ENCODE data around the gene DCAF4L1. TPM values are rescaled to one million over a fixed set of nuclear protein-coding genes. Genes with fewer than 3 reads are reported as not detected.

The DCAF4L1 gene
- polyA plus RNA-seq, 3 donors, result under 0.01 to 0.09 (median 0.02) TPM

DNA sequence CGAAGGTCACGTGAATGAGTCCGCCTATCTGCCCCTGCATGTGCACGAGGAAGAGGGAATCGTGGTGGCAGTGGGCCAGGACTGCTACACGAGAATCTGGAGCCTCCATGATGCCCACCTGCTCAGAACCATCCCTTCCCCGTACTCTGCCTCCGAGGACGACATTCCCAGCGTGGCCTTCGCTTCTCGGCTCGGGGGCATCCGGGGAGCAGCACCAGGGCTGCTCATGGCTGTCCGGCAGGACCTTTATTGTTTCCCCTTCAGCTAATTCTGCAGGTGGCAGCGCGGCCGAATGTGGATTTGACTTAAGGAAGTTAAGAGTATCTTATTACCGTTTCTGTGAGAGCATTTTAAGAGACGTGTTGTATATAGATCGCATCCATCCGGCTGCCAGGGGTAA is 1.2 kb downstream of the DCAF4L1 start:
- WGBS, 3 donors, result 93 to 96% (median 94%) methylated on average over 22 of the region's 22 CpGs
- no peak overlapping the region for H3K27ac ChIP-seq (ENCODE audit: low read depth, low read length)

DNA sequence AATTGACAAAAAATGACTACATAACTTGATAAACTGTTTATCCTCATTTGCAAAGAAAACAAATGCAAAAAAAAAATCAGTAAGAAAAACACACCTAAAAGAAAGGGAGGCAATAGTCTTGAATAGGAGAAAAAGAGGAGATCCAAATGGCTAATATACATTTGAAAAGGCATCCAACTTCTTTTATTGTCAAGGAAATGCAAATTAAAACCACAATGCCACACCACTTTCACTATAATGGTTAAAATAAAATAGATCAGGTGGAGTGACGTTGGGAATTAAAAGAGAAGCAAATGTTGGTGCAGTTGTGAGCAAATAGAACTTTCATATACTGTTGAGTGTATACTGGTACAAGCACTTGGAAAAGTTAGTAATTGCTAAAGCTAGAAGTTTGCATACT is 3.6 kb downstream of the DCAF4L1 start:
- 29 to 55% (median 40%) methylated on average over 1 of the region's 1 CpG for WGBS, 3 donors
- no peak overlapping the region for H3K27ac ChIP-seq (ENCODE audit: low read depth, low read length)

DNA sequence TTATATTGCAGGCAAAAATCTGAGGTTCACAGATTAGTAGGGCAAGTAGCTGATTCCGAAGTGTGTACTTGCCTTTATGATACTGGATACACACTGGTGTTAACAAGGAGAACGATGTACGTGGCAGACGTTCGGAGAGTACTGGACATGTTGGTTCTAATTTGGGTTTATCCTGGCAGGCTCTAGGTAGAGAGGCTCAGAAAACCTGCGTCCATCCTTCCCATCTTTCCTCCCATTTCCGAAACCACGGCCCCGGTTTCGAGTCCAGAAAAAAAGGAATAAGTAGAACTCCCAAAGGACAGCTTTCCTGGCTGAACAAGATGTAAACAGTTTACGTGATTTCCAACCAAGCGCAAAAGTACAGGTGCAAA is 8.4 kb downstream of the DCAF4L1 start:
- no peak overlapping the region for H3K27ac ChIP-seq (ENCODE audit: low read depth, low read length)
- 1 to 2% (median 2%) methylated on average over 12 of the region's 12 CpGs for WGBS, 3 donors

DNA sequence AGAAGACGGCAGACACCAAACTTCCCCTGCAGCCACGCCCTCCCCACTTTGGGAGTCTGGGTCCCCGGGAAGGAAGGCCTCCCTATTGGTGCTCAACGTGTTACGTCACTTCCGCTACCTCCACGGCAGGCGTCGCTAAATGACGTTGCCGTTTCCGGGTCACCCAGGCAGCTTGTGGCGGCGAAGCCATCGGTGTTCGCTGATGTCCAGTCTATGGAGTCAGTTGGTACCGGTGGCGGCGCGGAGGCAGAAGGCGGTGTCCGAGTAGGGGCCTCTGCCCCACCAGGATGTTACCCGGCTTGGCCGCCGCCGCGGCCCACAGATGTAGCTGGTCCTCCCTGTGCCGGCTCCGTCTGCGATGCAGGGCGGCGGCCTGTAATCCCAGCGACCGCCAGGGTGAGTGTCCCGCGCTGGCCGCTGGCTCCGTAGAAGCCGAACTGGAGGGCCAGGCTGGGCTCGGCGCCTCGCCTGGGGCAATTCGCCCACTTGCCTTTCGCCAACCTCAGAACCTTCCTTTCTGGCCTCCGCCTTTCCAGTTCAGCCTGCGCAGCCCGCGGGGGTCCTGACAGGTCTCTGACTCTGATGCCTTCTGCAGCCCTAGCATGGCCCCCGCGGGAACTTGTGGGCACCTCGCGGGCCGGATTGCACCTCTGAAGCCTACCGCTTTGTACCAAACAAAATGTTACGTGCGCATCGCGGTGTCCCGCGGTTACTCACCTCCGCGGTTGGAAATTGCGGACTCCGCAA is 9.0 kb downstream of the DCAF4L1 start, which contains the start of gene SLC30A9:
Gene SLC30A9 (plus strand): TSS at position 166 of the 747 bp plus-strand sequence. CDS start 122 bp downstream, at position 288.
- H3K27ac ChIP-seq (ENCODE audit: low read depth, low read length), result no peak within 1 kb of the TSS
- WGBS, 3 donors, result 0 to 1% (median 1%) methylated on average over 64 of the region's 64 CpGs

DNA sequence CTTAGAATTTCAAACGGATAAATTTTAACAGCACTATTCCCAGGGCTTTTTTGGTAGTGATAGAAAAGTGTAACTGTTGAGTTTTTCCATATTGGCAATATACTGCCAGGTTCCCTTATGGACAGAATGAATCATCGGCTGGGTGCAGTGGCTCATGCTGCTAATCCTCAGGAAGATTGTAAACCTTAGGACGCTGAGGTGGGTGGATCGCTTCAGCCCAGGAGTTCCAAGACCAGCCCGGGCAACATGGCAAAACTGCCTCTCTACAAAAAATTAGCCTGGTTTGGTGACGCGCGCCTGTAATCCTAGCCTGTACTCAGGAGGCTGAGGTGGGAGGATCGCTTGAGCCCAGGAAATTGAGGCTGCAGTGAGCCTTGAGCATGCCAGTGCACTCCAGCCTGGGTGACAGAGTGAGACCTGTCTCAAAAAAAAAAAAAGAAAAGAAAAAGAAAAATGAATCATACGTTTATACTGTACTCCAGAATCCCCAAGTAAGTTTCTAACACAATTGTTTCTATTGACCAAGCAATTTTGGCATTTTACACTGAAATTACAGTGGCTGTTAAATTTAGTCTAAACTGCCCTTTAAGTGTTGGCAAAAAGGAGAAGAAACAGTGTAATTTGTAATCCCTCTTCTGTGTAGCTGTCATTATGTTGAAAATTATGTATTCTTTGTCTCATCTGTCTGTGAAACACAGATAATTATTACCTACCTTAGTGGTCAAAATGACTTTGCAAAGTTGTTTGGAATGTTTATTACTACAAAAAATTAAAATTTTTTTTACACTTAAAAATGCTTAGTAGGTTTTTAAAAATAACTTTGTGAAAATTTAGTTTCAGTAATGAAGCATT is 10.6 kb downstream of the DCAF4L1 start:
- no peak overlapping the region for H3K27ac ChIP-seq (ENCODE audit: low read depth, low read length)
- 91 to 94% (median 91%) methylated on average over 10 of the region's 10 CpGs for WGBS, 3 donors

DNA sequence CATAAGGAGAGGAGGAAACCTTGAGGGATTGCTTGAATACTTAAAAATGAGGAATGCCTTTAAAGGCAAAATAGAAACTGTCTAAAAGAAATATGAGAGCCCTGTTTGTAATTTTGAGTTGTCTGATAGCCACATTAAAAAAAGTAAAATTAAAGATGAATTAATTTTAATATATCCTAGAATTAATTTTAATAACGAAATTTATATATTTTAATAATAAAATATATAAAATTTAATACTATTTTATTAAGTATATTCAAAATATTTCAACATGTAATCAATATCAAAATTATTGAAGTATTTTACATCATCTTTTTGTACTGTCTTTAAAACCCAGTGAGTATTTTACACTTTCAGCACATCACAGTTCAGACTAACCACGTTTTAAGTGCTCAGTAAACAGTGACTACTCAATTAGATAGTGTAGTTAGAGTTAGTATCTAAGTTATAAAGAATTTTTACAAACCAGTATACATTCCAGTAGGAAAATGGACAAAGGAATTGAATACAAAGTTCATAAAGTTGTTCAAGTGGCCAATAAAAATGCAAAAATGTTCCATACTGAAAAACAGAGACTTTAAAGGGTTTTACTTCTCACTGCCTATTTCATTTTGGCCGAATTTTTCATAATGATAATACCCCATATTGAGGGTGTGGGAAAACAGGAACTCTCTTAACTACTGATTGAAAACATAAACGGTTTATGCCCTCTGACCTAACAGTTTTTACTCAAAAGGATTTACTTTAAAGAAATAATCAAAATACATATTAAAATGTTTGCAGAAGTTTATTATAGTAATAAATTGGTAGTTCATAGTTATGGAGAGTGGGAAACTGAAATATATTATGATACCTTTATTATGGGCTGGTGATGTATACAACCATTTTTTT is 11.7 kb downstream of the DCAF4L1 start:
- WGBS, 3 donors, result 80 to 85% (median 82%) methylated on average over 4 of the region's 4 CpGs
- no peak overlapping the region for H3K27ac ChIP-seq (ENCODE audit: low read depth, low read length)

DNA sequence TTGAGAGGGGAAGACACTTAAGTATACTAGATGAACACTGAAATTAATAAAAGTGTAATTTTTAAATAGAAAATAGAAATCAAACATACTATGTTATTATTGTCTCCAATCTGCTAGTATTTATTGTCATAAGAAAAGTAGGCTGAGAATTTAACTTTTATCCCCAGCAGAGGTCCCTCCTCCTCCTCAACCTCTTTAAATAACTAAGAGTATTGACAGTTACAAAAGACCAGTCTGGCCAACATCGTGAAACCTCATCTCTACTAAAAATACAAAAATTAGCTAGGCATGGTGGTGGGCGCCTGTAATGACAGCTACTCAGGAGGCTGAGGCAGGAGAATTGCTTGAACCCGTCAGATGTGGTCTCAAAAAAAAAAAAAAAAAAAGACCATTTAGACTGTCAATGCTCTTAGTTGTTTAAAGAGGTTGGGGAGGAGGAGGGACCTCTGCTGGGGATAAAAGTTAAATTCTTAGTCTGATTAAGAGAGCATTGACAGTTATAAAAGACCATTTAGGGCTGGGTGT is 13.0 kb downstream of the DCAF4L1 start:
- WGBS, 3 donors, result 90 to 96% (median 95%) methylated on average over 3 of the region's 3 CpGs
- no peak overlapping the region for H3K27ac ChIP-seq (ENCODE audit: low read depth, low read length)

DNA sequence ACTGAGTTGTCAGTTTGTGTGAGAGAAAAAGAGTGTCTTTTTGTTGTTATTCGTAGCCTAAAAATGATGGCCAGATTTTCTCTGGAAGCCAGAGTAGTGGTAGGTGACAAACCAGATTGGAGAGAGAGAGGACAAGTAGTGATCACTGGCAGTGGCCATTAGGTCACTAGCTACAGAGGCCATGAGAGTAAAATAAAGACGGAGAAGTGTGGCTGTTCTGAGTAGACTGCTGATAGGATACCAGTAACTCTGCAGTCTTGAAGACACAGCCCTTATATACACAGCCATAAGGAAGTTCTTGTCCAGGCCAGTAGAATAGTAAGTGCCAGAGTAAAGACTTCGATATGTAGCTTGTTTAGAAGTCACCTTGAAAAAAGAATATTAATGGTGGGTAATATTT is 16.5 kb downstream of the DCAF4L1 start:
- 95 to 96% (median 95%) methylated on average over 3 of the region's 3 CpGs for WGBS, 3 donors
- no peak overlapping the region for H3K27ac ChIP-seq (ENCODE audit: low read depth, low read length)

DNA sequence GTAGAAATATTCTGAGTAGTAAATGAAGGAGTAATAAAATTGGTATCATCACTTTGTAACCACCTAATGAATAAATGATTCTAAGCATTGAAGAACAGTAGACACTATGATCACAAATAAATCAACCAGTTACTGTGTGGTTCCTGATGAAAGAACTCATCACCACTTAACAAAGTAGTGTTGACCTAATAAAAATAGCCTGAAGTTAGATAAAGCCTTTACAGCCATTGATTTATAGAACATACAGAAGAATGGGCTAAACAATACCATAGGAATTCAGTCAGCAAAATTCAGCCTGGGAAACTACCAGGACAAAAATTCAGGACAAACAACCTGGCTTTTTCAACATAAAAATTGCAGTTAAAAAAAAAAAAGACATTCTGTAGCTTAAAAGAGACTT is 17.8 kb downstream of the DCAF4L1 start:
- no peak overlapping the region for H3K27ac ChIP-seq (ENCODE audit: low read depth, low read length)

DNA sequence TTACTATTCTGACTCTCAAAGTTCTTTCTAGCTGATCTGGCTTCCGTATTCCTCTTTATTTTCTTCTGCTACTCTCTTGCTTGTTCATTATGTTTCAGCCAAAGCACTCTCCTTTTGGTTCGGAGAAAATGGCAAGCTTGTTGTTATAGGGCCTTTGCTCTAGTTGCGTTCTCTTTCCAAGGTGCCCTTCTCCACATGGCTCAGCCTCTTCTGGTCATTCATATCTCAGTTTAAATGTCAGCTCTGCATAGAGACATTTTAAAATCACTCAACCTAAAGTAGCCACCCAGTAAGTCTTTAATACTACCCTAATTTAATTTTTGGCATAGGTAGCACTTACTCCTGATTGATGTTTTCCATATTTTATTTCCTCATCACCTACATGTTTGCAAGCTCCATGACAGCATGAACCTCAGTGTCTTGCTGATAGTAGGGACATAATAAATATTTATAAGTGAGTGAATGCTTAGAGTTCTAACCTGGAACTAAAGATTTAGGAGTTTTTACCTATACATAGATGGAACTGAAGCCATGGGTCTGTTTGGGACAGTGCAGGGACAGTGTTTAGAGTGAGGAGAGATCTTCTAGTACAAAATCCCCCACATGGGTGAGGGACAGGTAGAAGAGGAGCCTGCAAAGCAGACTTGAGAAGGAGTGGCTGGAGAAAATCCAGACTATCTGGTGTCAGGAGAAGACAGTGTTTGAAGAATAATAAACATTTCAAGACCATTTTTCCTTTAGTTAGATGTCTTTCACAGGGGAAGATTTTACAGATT is 26.6 kb downstream of the DCAF4L1 start:
- no peak overlapping the region for H3K27ac ChIP-seq (ENCODE audit: low read depth, low read length)
- 95 to 96% (median 96%) methylated on average over 3 of the region's 3 CpGs for WGBS, 3 donors

DNA sequence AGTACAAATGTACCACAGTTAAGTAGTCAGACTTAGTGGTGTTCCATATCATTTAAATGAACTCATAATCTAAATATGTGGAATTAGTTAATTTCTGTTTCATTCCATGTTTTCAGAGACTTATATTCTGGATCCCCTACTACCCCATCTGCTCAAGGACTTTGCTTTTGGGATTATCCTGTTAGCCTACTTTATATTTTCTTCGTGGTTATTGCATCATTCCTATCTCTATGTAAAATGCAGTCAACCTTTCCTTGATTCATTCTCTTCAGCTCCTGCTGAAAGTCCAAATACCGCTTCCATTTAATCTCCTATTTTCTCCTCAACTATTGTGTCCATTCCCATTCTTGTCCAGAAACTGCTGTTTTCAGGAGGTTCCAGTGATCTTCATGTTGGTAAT is 33.9 kb downstream of the DCAF4L1 start:
- no peak overlapping the region for H3K27ac ChIP-seq (ENCODE audit: low read depth, low read length)
- 83 to 87% (median 86%) methylated on average over 2 of the region's 2 CpGs for WGBS, 3 donors

DNA sequence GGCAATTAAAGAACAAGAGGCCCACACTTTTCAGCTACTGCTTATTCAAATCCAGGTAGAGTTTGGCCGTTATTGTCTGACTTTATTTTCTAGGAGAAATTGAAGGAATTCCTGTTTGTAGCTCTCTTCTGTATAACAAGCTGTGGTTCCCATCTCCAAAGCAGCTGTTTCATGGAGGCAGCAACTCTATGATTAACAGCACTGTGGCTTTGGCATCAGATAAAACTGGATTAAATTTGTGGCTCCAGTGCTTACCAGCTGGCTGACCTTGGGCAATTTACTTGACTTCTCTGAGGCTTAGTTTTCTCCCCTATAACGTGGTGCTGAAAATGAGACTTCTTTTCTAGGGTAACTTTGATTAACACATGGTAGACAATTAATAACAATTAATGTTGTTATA is 36.9 kb downstream of the DCAF4L1 start:
- H3K27ac ChIP-seq (ENCODE audit: low read depth, low read length), result no peak overlapping the region
- WGBS, 3 donors, result 84 to 93% (median 92%) methylated on average over 2 of the region's 2 CpGs

Other genes with a start within 250 kb of the DCAF4L1 start
- gene PHOX2B, start 233.0 kb upstream of the DCAF4L1 start, polyA plus RNA-seq, result under 1 TPM in 1 of 3 donors, not detected in 2; 0.03 TPM
- 10 to 100 TPM in 1 of 3 donors, 1 to 10 TPM in 2; 7.2 to 11.2 (median 9.7) TPM for gene TMEM33, start 46.3 kb upstream of the DCAF4L1 start, polyA plus RNA-seq
- 10 to 100 TPM; 10.6 to 15.1 (median 14.3) TPM for gene SLC30A9, start 8.8 kb downstream of the DCAF4L1 start, polyA plus RNA-seq
- under 1 TPM in 1 of 3 donors, not detected in 2; 0.03 TPM for gene BEND4, start 170.9 kb downstream of the DCAF4L1 start, polyA plus RNA-seq